Transverse colon (tissue), 4 donors: Measurements from ENCODE around the gene CHRND. TPM values are rescaled to one million over a fixed set of nuclear protein-coding genes. Genes with fewer than 3 reads are reported as not detected.

Experiments used
- DNase-seq: peaks from one replicate; pipeline ENCODE4 v3.0.0-alpha.2; 2019
- H3K27ac ChIP-seq, 4 donors: fragments of 200-600 bp; sonication (generic); 2 replicates each; pipeline ENCODE4 v1.5.1; 2016 to 2018; ENCODE audit warnings: inconsistent platforms in 4 of 4
- H3K27me3 ChIP-seq: fragments of 200-600 bp; sonication (generic); 2 replicates; pipeline ENCODE4 v1.5.1; 2017; ENCODE audit warnings: inconsistent platforms
- H3K36me3 ChIP-seq, 4 donors: fragments of 200-600 bp; sonication (generic); 2 replicates each; pipeline ENCODE4 v1.5.1; 2017 to 2019; ENCODE audit warnings: inconsistent platforms in 4 of 4
- H3K4me1 ChIP-seq, 4 donors: fragments of 200-600 bp; sonication (generic); 2 replicates each; pipeline ENCODE4 v1.5.1; 2017 to 2020; ENCODE audit warnings: inconsistent platforms in 4 of 4
- H3K4me3 ChIP-seq, 4 donors: fragments of 200-600 bp; sonication (generic); 1 replicate in 1 of 4; 2 replicates in 3 of 4; pipeline versions ENCODE4 v1.5.1 to v1.6.1; 2017 to 2019; ENCODE audit warnings: inconsistent platforms in 4 of 4
- H3K9me3 ChIP-seq, 2 donors: fragments of 200-600 bp; sonication (generic); 2 replicates each; pipeline ENCODE4 v1.5.1; 2017 to 2019; ENCODE audit warnings: inconsistent platforms in 2 of 2
- EP300 ChIP-seq: sonication (generic); formaldehyde crosslinking; IDR thresholded peaks from one replicate; pipeline ENCODE4 v1.6.1; 2017; ENCODE audit warnings: antibody characterized with exemption, low read depth
- POLR2A ChIP-seq: fragments of 450-650 bp; IDR thresholded peaks from one replicate; pipeline ENCODE4 v1.6.1; 2016; ENCODE audit warnings: antibody characterized with exemption, mild to moderate bottlenecking, moderate library complexity
- POLR2AphosphoS5 ChIP-seq, 3 donors: sonication (generic); formaldehyde crosslinking; IDR thresholded peaks; one replicate each; pipeline ENCODE4 v1.6.1; 2016; ENCODE audit warnings: antibody characterized with exemption in 3 of 3
- WGBS, 2 donors: methylation state at CpG; one replicate each; pipeline ENCODE4 v1.1.5; 2018; ENCODE audit warnings: low coverage in 1 of 2; 5-methylcytosine and 5-hydroxymethylcytosine counted together
- in situ Hi-C, 4 donors: fragments of 200-750 bp; cut with MboI; loops; one replicate each; pipeline versions ENCODE4 v1.15.0 to v1.15.1; 2017; ENCODE audit warnings: low sequenced_read_pairs in 3 of 4, low pct_ligation_motif_present in 1 of 4, low pct_unique_long_range_greater_than_20kb in 1 of 4
- intact Hi-C: fragments of 100-400 bp; cut with DNase I; formaldehyde crosslinking; loops from one replicate; pipeline ENCODE4 v1.15.1; 2023; ENCODE audit warnings: low total_unique reads
- total RNA-seq, 4 donors: library from RNA; depleted of rRNA; stranded (reverse); fragments of >200 nt; gene quantifications; one replicate each; pipeline ENCODE4 v1.1.0, GENCODE V29; 2016
- TF ChIP-seq, protein P1 (sequence below), 5 experiments: fragments of 200-600 bp in 3 of 5; fragments of 450-650 bp in 2 of 5; sonication (generic) in 3 of 5; IDR thresholded peaks; 1 replicate in 2 of 5; 2 replicates in 3 of 5; pipeline ENCODE4 v1.5.1; 2016 to 2017; ENCODE audit warnings: antibody characterized with exemption in 5 of 5, inconsistent platforms in 3 of 5, mild to moderate bottlenecking in 2 of 5, moderate library complexity in 1 of 5

Gene CHRND
- total RNA-seq, 4 donors from 2014 or later: not detected

GRCh38 chr2:232534940-232535651 lies 9.1 kb downstream of the CHRND start:
- TF ChIP-seq EP300 (no peak), POLR2A (no peak), POLR2AphosphoS5 (IDR thresholded peaks at IDR 0.05) (no peak)
- TF ChIP-seq, protein P1, sequence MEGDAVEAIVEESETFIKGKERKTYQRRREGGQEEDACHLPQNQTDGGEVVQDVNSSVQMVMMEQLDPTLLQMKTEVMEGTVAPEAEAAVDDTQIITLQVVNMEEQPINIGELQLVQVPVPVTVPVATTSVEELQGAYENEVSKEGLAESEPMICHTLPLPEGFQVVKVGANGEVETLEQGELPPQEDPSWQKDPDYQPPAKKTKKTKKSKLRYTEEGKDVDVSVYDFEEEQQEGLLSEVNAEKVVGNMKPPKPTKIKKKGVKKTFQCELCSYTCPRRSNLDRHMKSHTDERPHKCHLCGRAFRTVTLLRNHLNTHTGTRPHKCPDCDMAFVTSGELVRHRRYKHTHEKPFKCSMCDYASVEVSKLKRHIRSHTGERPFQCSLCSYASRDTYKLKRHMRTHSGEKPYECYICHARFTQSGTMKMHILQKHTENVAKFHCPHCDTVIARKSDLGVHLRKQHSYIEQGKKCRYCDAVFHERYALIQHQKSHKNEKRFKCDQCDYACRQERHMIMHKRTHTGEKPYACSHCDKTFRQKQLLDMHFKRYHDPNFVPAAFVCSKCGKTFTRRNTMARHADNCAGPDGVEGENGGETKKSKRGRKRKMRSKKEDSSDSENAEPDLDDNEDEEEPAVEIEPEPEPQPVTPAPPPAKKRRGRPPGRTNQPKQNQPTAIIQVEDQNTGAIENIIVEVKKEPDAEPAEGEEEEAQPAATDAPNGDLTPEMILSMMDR (IDR thresholded peaks at IDR 0.05): no peak
- peaks cover 34% of the 10 kb centered on the region for H3K27me3 ChIP-seq
- intact Hi-C loops (no loop called here), in situ Hi-C loops (no loop called here)
- WGBS, 2 donors: 86% methylated on average over 12 of the region's 14 CpGs; no CpG with 5 or more reads in 1 of the 2 donors
- no peak overlapping the region for H3K27ac ChIP-seq
- no peaks in the 10 kb centered on the region for H3K36me3 ChIP-seq
- no peak for DNase-seq
- H3K4me1 ChIP-seq: no peaks in the 10 kb centered on the region
- H3K9me3 ChIP-seq: no peaks in the 10 kb centered on the region
- H3K4me3 ChIP-seq: no peak overlapping the region

DNA sequence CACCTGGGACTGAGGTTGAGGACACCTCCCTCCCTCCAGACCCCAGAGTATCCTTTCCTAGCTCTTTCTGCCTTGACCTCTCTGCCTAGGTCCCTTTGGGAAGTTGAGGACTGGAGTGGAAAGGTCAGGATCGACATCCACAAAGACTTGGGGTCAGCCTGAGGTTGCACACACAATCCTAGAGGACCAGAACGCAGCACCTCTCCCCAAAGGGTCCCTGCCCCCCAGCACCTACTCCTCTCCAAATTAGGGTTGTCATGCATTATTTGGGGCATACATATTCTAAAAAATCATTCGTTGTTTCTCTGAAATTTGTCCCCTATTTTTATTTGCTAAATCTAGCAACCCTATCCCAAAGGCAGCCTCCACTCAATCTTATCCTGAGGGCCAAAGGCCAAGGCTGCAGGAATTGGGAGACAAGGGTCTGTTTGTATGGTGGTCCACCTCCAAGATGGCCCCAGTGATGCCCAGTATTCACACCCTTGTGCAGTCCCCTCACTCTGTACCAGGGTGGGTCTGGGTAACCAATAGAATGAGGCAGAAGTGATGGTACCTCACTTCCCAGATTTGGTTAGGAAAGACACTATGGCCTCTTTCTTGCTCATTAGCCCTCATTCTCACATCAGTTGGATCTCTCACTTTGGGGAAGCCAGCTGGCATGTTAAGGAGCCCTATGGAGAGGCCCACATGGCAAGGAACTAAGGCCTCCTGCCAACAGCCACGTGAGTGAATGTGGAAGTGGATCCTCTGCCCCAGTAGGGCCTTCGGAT lies 10.0 kb downstream of the CHRND start:
- no peaks in the 10 kb centered on the region for H3K4me1 ChIP-seq
- H3K9me3 ChIP-seq: no peaks in the 10 kb centered on the region
- WGBS, 2 donors: 90 to 100% methylated on average over 1 to 5 of the region's 5 CpGs
- H3K27me3 ChIP-seq: peaks cover 42% of the 10 kb centered on the region
- H3K36me3 ChIP-seq: no peaks in the 10 kb centered on the region
- H3K27ac ChIP-seq: no peak overlapping the region
- no peak for DNase-seq
- intact Hi-C loops (no loop called here), in situ Hi-C loops (no loop called here)
- TF ChIP-seq EP300: no peak
- no peak for TF ChIP-seq POLR2AphosphoS5 (IDR thresholded peaks at IDR 0.05)
- TF ChIP-seq, protein P1 (IDR thresholded peaks at IDR 0.05): no peak
- no peak for TF ChIP-seq POLR2A
- no peak overlapping the region for H3K4me3 ChIP-seq

GRCh38 chr2:232537079-232537478 lies 11.1 kb downstream of the CHRND start:
- Histone ChIP-seq H3K27ac (no peak overlapping the region), H3K9me3 (no peaks in the 10 kb centered on the region), H3K4me3 (no peak overlapping the region), H3K36me3 (no peaks in the 10 kb centered on the region), H3K27me3 (peaks cover 42% of the 10 kb centered on the region), H3K4me1 (no peaks in the 10 kb centered on the region)
- in situ Hi-C loops (no loop called here), intact Hi-C loops (no loop called here)
- DNase-seq: no peak
- TF ChIP-seq POLR2A: no peak
- TF ChIP-seq, protein P1 (IDR thresholded peaks at IDR 0.05): peak in 4 of 5 experiments; percentile 17 to 49 (median 26)
- 58% methylated on average over 5 of the region's 5 CpGs; no CpG with 5 or more reads in 1 of the 2 donors for WGBS, 2 donors

DNA sequence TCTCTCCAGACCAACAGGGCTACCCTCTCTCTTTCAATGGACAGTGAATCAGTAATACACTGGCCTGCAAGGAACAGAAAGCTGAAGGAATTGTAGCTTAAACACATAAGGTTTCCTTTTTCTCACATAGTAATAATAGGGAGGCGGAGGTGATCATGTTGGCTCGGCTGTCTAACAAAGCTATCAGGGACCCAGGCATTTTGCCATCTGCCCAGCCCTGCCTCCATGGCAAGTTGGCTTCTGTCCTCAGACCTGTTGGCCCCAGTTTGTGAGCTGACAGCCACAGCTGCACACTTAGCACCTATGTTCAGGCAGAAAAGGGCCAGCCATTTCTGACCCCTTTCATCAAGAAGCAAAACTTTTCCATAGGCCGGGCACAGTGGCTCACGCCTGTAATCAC lies 11.5 kb downstream of the CHRND start:
- Histone ChIP-seq H3K4me1 (no peaks in the 10 kb centered on the region), H3K27ac (no peak overlapping the region), H3K36me3 (no peaks in the 10 kb centered on the region), H3K9me3 (no peaks in the 10 kb centered on the region), H3K27me3 (peaks cover 42% of the 10 kb centered on the region), H3K4me3 (no peak overlapping the region)
- 67 to 71% methylated on average over 1 to 4 of the region's 4 CpGs for WGBS, 2 donors
- TF ChIP-seq POLR2A: no peak
- TF ChIP-seq, protein P1 (IDR thresholded peaks at IDR 0.05): no peak
- in situ Hi-C loops: no loop called here
- intact Hi-C loops: no loop called here
- DNase-seq: no peak
